Stimulated activated CD8-positive, alpha-beta memory T cell treated with anti-CD3 and anti-CD28 coated beads, Interleukin-15, amount 100 ng/mL, for 4 hours (primary cell): ENCODE results near the gene DCTD.

ENCODE experiments used
- DNase-seq, 2 donors: peaks; one replicate each; pipeline ENCODE4 v3.0.0-alpha.2; 2020; ENCODE audit warnings: low read depth in 2 of 2

Gene DCTD

GRCh38 chr4:182893474-182894080, 23.6 kb downstream of the DCTD start:
- no peak for DNase-seq

GRCh38 chr4:182893047-182893446, 24.1 kb downstream of the DCTD start:
- no peak for DNase-seq

GRCh38 chr4:182890202-182890601, 27.0 kb downstream of the DCTD start:
- DNase-seq: no peak

GRCh38 chr4:182888891-182889290, 28.3 kb downstream of the DCTD start:
- no peak for DNase-seq

- no peak for DNase-seq
Observed at GRCh38 chr4:182886768-182887167, 30.4 kb downstream of the DCTD start.

GRCh38 chr4:182886205-182886604, 31.0 kb downstream of the DCTD start:
- DNase-seq: no peak

GRCh38 chr4:182885738-182886077, 31.5 kb downstream of the DCTD start:
- DNase-seq: no peak

GRCh38 chr4:182885022-182885737, 32.0 kb downstream of the DCTD start:
- DNase-seq: no peak

GRCh38 chr4:182884040-182884439, 33.1 kb downstream of the DCTD start:
- DNase-seq: no peak

GRCh38 chr4:182883351-182883750, 33.8 kb downstream of the DCTD start:
- no peak for DNase-seq

- DNase-seq: no peak
Observed at GRCh38 chr4:182881914-182882313, 35.3 kb downstream of the DCTD start.

GRCh38 chr4:182880387-182881356, 36.5 kb downstream of the DCTD start:
- DNase-seq: no peak

GRCh38 chr4:182879913-182880312, 37.3 kb downstream of the DCTD start:
- no peak for DNase-seq

GRCh38 chr4:182878633-182879495, 38.3 kb downstream of the DCTD start:
- no peak for DNase-seq

- no peak for DNase-seq
Observed at GRCh38 chr4:182877326-182877883, 39.8 kb downstream of the DCTD start.

- DNase-seq: no peak
Observed at GRCh38 chr4:182876427-182876826, 40.8 kb downstream of the DCTD start.

- DNase-seq: no peak
Observed at GRCh38 chr4:182875453-182876405, 41.5 kb downstream of the DCTD start.

GRCh38 chr4:182874797-182875345, 42.3 kb downstream of the DCTD start:
- DNase-seq: no peak

- DNase-seq: no peak
Observed at GRCh38 chr4:182874304-182874751, 42.9 kb downstream of the DCTD start.

GRCh38 chr4:182873726-182874125, 43.5 kb downstream of the DCTD start:
- no peak for DNase-seq
